GM10847 (cell line): ENCODE results near the gene APPBP2.

ENCODE experiments used
- POLR2A ChIP-seq: IDR thresholded peaks from 2 replicates; pipeline ENCODE4 v1.6.1; 2011; ENCODE audit not compliant: insufficient read length; ENCODE audit errors: extremely low read depth

APPBP2 gene

DNA sequence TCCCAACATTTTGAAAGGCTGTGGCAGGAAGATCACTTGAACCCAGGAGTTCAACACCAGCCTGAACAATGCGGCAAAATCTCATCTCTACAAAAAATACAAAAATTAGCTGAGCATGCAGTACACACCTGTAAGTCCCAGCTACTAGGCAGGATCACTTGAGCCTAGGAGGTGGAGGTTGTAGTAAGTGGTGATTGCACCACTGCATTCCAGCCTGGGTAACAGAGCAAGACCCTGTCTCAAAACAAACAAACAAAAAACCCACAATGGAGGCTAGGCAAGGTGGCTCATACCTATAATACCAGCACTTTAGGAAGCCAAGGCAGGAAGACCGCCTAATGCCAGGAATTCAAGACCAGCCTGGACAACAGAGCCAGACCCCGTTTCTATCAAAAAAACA, 12.0 kb downstream of the APPBP2 start:
- TF ChIP-seq POLR2A, result no peak

GRCh38 chr17:60513014-60513413, 13.0 kb downstream of the APPBP2 start:
- TF ChIP-seq POLR2A, result no peak

DNA sequence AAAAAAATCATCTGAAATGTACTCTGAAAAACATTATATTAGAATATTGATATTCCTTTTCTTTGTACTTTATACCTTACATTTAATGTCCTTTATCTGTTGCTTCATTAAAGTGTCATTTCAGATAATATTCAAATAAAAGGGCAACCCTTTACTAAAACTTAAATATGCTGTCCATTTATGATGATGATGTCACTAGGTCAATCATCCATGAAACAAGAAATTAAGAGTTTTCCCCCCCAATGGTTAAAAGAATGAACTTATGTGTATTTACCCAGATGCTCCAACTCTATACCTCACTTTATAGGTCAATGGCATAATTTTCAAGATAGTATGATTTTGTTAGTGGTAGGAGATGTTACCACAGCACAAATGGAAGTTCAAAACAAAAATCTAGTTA, 15.3 kb downstream of the APPBP2 start:
- no peak for TF ChIP-seq POLR2A

GRCh38 chr17:60510031-60510430, 16.0 kb downstream of the APPBP2 start:
- TF ChIP-seq POLR2A, result no peak

- TF ChIP-seq POLR2A, result no peak
These were observed 17.6 kb downstream of the APPBP2 start for GRCh38 chr17:60508384-60508980.

DNA sequence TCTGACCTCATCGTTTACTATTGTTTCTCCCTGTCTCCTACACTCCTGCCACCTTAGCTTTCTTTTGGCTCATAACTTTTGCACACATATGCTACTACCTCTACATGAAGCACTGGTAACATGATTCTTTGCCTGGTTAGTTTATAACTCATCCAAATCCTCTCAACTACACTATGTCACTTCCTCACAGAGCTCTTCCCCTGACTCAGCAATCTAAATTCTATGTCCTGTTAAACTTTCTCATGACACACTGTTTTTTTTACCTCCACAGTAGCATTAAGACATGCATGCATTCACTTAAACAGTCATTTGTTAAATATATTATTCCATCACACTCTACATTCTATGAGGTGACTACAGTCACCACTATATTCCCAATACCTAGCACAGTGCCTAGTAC, 19.7 kb downstream of the APPBP2 start:
- TF ChIP-seq POLR2A, result no peak

DNA sequence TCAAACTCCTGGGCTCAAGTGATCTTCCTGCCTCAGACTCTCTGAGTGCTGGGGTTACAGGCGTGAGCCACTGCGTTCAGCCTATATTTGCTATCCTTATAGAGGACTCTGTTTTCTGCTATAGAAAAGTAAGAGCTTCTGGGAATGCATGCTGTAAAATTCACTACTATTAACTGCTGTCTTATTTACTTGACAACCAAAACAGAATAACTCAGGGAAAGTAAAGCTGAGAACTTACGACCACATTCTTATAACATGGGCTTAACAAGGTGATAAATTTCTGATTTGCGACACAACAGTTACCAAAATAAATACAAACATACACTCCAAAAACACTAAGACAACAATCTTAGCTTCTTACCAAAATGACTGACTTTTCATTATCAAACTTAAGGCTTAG, 23.9 kb downstream of the APPBP2 start:
- TF ChIP-seq POLR2A, result no peak

DNA sequence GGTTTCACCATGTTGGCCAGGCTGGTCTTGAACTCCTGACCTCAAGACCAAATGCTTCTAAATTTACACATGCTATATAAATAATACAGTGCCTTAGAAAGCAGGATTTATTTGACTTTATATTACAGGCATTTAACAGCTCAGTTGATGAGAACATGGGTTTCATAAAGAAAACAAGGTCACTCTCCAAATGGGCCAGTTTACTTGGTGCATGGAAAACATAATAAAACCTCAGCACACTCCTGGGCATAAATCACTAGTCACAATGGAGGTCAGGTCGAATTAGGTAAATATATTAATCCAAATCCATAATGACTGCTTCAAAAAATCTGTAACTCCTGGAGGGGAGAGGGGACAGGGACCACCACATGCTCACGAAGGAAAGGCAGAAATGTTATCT, 24.5 kb downstream of the APPBP2 start:
- no peak for TF ChIP-seq POLR2A

GRCh38 chr17:60496041-60496440, 30.0 kb downstream of the APPBP2 start:
- no peak for TF ChIP-seq POLR2A

- no peak for TF ChIP-seq POLR2A
These were observed 30.8 kb downstream of the APPBP2 start for GRCh38 chr17:60495260-60495659.

DNA sequence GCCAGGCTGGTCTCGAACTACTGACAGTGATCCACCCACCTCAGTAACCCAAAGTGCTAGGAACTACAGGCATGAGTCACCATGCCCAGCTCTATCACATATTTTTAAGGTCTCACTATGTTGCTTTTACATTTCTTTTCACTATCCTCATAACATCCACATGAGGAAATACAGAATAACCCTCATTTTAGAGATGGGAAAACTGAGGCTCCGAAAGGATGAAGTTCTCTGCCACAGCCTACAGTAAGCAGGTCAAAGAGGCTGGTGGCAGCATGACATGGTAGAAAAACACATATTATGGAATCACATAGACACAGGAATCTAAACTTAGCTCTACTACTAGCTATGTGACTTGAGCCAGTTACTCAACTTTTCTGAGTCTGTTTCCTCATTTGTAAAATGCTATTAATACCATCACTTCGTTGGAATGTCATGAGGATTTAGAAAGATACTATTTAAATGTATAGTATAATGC, 32.2 kb downstream of the APPBP2 start:
- no peak for TF ChIP-seq POLR2A

- no peak for TF ChIP-seq POLR2A
These were observed 34.3 kb downstream of the APPBP2 start for GRCh38 chr17:60491771-60492170.

- TF ChIP-seq POLR2A, result no peak
These were observed 44.4 kb downstream of the APPBP2 start for GRCh38 chr17:60481604-60482003.

DNA sequence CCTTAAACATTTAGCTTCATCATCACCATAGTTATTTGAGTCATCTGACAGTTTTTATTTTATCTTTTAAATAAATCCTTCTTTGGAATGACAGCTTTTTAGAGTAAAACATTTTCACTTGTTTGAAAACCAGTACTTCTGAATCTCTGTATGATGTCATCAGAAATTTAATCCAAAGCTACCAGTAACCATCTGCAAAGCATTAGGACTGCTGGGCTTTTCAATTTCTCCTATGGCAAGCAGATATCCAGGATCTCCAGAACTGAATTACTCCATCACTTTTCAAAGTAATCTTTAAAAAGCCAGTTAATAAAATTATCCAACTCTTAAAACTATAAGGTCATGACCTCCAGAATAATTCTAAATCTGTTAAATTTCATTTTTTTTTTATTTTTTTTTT, 52.3 kb downstream of the APPBP2 start:
- TF ChIP-seq POLR2A, result no peak

DNA sequence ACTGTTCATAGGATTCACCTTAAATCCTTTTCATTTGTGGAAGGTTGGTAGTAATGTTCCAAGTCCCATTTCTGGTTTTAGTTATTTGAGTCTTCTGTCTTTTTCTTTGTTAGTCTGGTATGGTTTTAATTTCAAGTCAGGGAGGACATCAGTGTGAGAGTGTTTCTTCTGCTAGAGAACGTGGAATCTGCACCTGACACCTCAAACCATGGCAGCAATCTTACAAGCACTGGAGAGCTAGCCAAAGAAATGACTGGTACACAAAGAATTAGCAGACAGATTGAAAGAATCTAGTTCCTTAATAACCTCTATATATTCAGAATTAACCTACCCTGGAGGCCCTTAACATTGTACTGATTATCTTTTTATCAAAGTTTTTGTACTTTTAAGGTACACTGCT, 53.6 kb downstream of the APPBP2 start:
- TF ChIP-seq POLR2A, result no peak

GRCh38 chr17:60471451-60471850, 54.6 kb downstream of the APPBP2 start:
- TF ChIP-seq POLR2A, result no peak

- TF ChIP-seq POLR2A, result no peak
These were observed 57.7 kb downstream of the APPBP2 start for GRCh38 chr17:60468371-60468770.
